ENCODE results near the gene POFUT2.

The POFUT2 gene

DNA sequence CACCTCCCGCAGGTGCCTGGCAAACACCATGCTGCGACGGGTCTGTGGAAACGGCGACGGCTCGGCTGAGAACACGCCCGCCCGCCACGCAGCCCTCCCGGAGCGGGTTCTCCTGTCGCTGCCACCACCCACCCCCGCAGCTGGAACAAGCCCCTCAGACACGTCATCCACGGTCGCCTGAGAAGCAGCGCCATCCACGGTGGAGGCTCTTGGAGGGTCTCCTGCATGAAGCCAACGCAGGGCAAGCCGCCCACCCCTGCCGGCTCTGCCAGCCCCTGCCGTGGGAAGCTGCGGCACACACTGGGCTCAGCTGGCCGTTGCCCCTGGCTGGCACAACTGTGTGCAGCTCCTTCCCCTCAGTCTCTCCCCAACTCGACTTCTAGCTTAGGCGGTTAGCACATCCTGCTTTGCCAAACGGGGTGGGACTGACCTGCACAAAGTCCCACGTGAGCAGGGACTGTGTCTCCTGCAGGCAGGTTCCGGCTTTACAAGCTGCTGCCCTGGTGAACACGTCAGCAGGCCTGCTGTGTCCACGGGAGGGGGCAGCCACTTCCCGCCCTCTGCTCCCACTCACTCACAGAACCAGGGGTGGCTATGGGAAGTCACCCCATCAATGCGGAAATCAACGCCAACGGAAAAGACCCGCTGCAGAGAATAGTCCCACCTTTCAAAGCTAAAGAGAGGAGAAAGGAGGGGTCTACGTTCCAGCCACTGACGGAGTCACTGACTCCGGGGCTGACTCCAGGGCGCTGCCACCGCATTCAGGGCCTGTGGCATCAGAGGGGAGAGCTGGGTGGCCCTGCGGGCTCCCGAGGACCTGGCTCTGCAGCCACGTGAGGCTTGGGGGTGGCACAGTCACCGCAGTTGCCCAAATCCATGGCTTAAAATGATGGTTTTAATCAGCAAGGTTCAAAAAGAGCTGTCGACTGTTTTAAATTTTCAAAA, 10.3 kb downstream of the POFUT2 start:
- Histone ChIP-seq H3K9me3 (ENCODE audit: severe bottlenecking) (no peaks in the 10 kb centered on the region), H3K36me3 (peaks cover 74% of the 10 kb centered on the region)
- TF ChIP-seq, protein P1, sequence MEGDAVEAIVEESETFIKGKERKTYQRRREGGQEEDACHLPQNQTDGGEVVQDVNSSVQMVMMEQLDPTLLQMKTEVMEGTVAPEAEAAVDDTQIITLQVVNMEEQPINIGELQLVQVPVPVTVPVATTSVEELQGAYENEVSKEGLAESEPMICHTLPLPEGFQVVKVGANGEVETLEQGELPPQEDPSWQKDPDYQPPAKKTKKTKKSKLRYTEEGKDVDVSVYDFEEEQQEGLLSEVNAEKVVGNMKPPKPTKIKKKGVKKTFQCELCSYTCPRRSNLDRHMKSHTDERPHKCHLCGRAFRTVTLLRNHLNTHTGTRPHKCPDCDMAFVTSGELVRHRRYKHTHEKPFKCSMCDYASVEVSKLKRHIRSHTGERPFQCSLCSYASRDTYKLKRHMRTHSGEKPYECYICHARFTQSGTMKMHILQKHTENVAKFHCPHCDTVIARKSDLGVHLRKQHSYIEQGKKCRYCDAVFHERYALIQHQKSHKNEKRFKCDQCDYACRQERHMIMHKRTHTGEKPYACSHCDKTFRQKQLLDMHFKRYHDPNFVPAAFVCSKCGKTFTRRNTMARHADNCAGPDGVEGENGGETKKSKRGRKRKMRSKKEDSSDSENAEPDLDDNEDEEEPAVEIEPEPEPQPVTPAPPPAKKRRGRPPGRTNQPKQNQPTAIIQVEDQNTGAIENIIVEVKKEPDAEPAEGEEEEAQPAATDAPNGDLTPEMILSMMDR (IDR thresholded peaks at IDR 0.05; ENCODE audit: low read depth, low read length) = no peak

GRCh38 chr21:45276596-45276995, 11.1 kb downstream of the POFUT2 start:
- TF ChIP-seq, protein P1 (IDR thresholded peaks at IDR 0.05; ENCODE audit: low read depth, low read length) = no peak
- H3K9me3 ChIP-seq (ENCODE audit: severe bottlenecking) = no peaks in the 10 kb centered on the region
- no peaks in the 10 kb centered on the region for H3K27me3 ChIP-seq (ENCODE audit: insufficient read depth, low read depth, severe bottlenecking)
- no peak overlapping the region for H3K4me3 ChIP-seq (ENCODE audit: low read depth, low read length)
- no peak for DNase-seq
- no peak overlapping the region for H3K27ac ChIP-seq
- H3K36me3 ChIP-seq = peaks cover 75% of the 10 kb centered on the region

More for the DNA sequence above, 10.3 kb downstream of the POFUT2 start:
- no peaks in the 10 kb centered on the region for H3K27me3 ChIP-seq (ENCODE audit: insufficient read depth, low read depth, severe bottlenecking)
- no peak overlapping the region for H3K27ac ChIP-seq
- peak; percentile 7 for DNase-seq
- no peak overlapping the region for H3K4me3 ChIP-seq (ENCODE audit: low read depth, low read length)

DNA sequence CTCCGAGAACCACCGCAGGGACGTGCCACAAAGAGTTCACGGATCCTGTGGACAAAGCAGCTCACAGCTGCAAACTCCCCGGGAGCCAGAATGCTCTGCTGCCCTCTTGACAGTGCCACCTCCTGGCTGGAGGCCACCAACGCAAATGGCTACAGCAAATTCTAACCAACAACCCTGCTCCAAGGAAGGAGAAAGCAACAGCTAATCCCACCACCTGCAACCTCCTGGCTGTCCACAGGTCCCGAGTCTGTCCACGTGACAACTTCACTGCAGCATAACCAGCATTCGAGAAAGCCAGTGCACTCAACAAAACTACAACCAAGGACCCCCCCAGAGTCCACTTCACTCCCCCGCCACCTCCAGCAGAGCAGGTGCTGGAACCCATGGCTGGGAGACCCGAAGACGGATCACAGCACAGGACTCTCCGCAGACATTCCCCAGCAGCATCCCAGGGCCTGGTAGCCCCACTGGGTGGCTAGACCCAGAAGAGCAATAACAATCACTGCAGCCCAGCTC, 17.3 kb downstream of the POFUT2 start:
- Histone ChIP-seq H3K27me3 (ENCODE audit: insufficient read depth, low read depth, severe bottlenecking) (no peaks in the 10 kb centered on the region), H3K27ac (peak overlapping the region; percentile 89), H3K4me3 (ENCODE audit: low read depth, low read length) (peak overlapping the region; percentile 75), H3K36me3 (peaks cover 62% of the 10 kb centered on the region), H3K9me3 (ENCODE audit: severe bottlenecking) (no peaks in the 10 kb centered on the region)
- peak; percentile 94 for DNase-seq
- TF ChIP-seq, protein P1 (IDR thresholded peaks at IDR 0.05; ENCODE audit: low read depth, low read length) = peak; percentile 98

GRCh38 chr21:45269861-45270260, 17.8 kb downstream of the POFUT2 start:
- TF ChIP-seq, protein P1 (IDR thresholded peaks at IDR 0.05; ENCODE audit: low read depth, low read length) = no peak
- peaks cover 62% of the 10 kb centered on the region for H3K36me3 ChIP-seq
- DNase-seq = peak; percentile 35

DNA sequence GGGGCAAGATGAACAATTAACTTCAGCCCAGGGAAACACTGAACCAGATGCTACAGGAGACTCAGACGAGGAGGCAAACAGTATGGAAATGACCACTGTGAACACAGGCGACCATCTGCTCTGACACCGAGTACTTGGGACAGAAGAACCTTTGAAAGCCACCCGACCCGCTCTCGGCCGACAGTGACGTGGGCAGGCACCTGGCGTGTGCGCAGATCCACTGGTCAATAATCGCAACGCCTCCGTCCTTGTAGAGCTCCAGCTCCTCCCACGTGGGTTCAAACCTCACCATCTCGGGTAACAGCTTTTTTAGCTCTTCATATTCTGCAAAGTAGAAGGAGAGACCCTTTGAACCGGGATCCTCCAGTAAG, 20.3 kb downstream of the POFUT2 start:
- H3K4me3 ChIP-seq (ENCODE audit: low read depth, low read length) = no peak overlapping the region
- H3K9me3 ChIP-seq (ENCODE audit: severe bottlenecking) = no peaks in the 10 kb centered on the region
- no peak overlapping the region for H3K27ac ChIP-seq
- peak; percentile 5 for DNase-seq
- peaks cover 72% of the 10 kb centered on the region for H3K36me3 ChIP-seq
- H3K27me3 ChIP-seq (ENCODE audit: insufficient read depth, low read depth, severe bottlenecking) = no peaks in the 10 kb centered on the region
- TF ChIP-seq, protein P1 (IDR thresholded peaks at IDR 0.05; ENCODE audit: low read depth, low read length) = no peak

More at GRCh38 chr21:45269861-45270260, 17.8 kb downstream of the POFUT2 start:
- Histone ChIP-seq H3K4me3 (ENCODE audit: low read depth, low read length) (peak overlapping the region; percentile 75), H3K9me3 (ENCODE audit: severe bottlenecking) (no peaks in the 10 kb centered on the region), H3K27ac (peak overlapping the region; percentile 89), H3K27me3 (ENCODE audit: insufficient read depth, low read depth, severe bottlenecking) (no peaks in the 10 kb centered on the region)

All from WERI-Rb-1 (cell line).